GM19043 (cell line): ENCODE data around the gene ARAP1.

Experiments
- ATAC-seq: cut with Tn5 transposase; IDR thresholded peaks from one replicate; pipeline ENCODE4 v1.9.1; 2021; ENCODE audit warnings: low read depth; ENCODE audit not compliant: unreplicated experiment

Gene ARAP1

DNA sequence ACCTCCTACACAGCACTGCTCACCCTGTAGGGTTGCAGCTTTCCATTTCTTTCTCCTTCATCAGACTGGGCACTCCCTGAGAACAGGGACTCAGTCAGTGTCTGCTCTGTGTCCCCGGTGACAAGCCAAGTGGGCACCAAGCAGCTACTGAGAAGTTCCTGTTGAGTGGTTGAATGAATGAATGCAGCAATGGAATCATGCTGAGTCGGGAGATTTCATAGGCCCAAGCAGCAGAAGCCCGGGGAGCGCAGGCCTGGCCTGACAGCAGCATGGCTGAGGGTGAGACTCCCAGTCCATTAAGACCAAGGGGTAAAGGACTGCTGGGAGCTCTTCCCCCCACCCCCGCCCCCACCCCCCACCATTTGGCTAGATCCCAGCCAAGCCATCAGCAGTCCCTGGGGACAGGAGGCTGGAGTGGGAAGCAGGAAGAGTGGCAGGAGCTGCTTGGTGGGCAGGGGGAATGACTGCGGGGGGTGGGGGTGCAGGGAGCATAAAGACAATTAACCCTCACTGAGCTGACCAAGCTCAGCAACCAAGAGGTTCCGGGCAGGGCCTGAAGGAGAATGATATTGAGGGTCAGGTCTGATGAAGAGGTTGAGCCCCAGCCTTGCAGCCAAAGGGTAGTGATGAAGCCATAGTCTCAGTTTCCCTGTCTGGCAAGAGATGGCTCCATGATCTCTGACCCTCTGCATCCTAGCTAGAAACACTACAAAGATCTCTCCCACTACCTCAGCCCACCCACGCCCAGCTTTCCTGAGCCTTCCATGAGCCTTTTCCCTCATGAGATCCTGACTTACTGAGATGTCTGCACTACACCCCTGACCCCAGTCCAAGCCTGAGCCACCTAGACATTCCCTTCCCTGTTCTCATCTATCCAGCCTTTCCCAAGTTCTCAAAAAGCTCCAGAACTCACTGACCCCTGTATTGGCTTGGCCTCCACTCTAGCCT lies 80.8 kb downstream of the ARAP1 start:
- ATAC-seq, result no peak

DNA sequence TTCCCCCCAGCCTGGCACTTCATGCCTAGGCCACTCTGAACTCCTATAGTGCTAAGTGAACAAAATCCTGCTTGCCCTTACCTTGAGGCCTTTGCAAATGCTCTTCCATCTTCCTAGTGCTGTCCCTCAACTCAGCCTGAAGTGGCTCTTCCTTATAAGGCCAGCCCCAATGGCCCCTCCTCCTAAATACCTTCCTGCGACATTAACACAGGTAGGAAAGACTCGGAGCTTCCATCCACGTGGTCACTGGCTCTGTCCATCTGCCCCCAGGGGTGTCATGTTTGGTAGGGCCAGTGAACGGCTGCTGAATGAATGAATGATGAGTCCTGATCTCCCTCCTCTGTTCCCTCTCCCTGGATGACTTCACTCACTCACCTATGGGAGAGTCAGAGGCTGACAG lies 82.2 kb downstream of the ARAP1 start:
- no peak for ATAC-seq

DNA sequence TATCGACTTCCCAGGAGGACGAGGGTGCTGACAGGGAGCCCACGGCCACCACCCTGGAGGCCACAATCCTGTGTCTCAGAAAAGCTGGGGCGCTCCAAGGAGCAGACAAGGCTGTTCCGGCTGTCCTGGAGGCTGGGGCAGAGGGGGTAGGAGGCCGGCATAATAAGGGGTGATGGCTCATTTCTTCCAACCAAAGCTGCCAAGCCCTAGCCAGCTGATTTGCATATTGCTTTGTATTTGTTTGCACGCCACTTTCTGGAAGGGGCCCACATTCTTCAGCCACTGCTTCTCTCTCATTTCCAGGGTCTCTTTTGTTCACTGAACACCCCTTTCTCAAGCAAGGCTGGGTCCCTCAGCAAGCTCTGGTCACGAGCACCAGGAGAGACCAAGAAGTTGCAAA lies 82.7 kb downstream of the ARAP1 start:
- no peak for ATAC-seq

DNA sequence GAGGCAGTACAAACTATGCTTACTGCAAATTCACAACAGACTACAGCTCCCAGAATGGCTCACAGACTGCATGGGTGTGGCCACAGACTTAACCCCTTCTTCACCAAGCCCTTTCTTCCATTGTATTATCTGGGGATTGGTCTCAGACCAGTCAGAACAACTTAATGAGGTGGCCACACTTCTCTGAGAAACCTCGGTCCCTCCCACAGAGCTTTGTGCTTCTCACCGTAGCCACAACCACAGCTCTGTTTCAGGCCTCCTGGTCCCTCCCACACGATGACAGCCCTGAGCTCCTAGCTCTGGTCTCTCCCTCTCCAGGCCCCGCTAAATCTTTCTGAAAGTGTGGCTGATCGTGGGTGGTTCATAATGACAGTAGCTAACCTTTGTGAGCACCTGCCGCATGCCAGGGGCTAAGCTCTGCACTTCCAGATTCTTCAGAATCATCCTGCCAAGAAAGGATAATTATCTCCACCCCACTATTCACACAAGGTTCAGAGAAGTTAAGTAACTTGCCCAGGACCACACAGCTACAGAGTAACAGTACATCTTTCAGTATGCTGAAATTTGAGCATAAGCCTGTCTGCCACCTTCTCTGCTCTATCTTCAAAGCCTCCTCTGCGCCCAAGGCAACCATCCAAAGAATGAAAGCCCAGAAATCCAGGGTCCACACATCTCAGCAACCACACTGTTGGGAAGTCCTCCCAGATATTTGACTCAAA lies 83.4 kb downstream of the ARAP1 start:
- no peak for ATAC-seq

DNA sequence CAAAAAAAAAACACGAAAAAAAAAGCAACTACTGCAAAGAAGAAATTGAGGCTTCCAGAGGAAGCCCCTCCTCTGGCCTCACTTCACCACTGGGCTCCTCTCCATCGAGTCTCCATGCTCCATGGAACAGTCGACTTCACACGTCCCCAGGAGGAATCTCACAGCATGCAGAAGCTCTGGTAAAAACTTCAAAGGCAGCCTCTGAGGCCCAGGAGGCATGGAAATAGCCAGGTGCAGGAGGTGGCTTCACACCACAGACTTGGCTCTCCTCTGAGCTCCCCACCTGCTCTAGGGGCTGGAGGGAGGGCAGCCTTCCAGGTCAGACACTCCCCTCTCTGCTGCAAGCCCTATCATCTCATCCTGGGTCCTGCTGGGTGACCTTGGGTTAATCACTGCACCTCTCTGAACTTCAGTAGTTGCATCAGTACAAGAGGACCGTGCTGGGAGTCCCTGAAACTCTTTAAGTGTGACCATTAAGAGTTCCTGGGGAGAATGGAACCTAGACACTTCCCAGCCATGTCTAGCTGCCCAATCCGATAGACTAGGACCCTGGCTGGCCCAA lies 86.2 kb downstream of the ARAP1 start:
- ATAC-seq, result no peak

DNA sequence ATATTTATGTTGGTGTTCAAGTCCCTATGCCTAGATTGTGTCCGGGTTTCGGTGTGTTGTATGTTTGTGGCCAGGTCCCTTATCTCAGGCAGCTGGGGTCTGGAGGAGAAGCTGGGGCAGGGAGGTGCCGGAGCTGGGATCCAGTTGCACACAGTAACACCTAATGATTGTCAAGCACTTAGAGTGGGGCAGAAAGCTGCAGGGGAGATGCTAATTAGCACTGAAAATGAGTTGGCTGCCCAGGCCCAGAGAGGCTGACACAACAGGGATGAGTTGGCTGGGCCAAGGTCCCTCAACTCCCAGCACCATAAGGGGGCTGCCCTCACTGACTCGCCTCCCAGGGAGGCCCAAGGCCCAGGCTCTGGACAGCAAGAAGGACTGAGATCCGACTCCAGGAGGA lies 90.2 kb downstream of the ARAP1 start:
- ATAC-seq, result no peak

DNA sequence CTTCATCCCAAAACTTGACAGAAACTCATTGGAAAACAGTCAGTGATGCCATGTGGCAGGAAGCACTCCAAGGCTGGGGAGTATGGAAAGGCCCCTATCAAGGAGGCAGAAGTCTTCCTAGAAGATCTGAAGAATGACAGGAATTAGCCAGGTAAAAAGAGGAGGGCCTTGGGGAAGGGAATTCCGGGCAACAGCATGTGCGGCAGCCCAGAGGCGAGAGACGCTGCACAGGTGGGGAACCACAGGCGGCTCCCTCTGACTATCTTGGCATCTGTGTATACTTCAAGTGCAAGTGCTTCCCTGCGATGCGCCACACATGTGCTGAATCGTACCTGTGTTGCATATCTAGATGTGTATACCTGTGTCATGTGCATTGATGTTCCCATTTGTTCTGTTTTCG lies 90.7 kb downstream of the ARAP1 start:
- no peak for ATAC-seq

DNA sequence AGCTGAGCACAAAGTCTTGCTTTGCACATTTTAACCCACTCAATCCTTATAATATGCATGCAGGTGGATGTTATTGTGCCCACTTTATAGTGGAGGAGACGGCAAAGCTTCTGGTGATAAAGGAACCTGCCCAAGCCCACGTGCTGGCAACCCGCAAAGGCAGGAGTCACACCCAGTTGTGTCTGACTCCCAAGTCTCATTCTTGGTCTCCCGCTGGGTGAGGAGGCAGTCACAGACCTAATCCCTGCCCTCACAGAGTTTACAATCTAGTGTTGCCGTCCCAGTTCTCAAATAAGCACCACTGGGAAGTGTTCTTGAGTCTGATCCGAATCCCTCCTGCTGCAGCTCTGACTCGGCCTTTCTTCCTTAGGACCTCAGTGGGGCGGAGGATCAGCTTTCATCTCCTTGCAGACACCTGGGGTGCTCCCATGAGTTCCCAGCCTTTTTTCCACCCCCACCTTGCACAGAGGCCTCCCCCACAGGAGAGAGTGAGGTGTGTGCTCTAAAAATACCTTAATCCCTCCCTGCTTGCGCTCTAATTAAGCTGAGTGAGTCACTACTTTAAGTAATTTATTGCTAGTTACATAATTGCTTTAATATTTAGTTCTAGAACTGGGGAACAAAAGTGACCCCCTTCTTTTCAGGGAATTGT lies 93.1 kb downstream of the ARAP1 start:
- no peak for ATAC-seq

DNA sequence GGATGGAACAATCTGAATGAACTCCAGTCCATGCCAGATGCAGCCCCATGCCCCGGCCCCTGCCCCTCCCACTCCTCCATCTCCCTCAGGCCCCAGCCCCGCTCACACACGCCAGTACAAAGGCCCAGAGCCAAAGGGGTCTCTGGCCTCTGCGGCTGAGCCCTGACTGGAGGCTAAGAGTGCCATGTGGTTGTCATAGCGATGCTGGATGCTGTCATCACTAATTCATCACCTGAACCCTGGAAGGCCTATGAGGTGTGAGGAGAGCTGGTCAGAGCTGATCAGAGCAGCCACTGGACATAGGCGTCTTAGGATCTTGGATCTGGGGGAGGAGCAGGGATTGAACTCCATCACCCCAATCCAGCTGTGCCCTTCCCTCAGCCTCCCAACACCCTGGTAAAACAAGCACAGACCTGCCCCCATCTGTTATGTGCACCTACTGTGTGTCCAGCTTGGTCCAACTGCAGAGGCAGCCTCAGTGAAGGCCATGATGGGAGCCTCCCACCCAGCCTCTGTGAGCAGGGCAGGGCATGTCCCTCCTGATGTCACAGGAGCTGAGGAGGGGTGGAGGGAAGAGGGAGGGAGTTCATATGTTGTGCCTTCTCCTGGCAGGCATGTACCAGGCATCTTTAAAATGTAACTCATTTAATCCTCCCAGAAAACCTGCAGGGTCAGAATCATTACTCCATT lies 94.7 kb downstream of the ARAP1 start:
- no peak for ATAC-seq

DNA sequence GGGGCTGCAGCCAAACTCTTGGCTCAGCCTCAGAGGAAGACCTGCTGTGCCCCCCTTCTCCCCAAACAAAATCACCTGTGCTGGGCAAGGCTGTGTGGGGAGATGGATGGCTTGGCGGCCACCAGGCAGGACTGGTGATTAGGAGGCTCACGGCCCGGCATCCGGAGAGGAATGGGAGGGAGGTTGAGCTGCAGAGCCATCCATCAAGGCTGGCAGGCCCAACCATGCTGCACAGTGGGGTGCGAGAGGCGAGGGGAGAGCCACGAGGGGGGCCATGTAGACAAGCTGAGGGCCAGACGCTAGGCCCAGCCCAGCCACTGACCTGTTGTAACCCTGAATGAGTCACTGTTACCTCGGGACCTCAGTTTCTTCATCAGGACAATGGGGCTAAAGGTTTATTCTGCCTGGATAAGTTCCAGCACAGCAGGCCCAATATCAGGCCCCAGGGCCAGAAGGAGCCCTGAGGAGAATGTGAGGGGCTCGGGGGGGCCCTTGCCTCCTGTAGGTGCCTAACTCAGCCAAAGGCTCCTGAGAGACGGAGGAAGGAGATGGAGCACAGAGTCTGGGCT lies 96.2 kb downstream of the ARAP1 start:
- ATAC-seq, result no peak

DNA sequence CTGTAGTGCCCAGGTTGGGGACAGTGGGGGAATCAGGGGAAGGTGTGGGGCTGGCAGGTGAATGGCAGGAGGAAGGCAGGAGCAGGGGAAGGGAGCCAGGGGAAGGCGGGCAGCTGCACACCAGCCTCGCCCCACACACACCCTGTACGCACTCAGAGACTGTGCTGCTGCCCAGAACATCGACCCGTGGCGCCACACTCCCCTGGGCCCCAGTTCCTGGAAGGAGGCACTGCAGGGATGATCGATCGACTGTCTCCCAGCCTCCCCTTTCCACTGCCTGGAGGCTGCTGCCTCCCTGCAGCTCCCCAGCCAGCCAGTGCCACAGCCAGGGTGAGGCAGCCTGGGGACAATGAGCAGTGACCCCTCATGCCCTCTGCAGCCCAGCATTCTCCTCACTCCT lies 97.2 kb downstream of the ARAP1 start:
- ATAC-seq, result no peak

DNA sequence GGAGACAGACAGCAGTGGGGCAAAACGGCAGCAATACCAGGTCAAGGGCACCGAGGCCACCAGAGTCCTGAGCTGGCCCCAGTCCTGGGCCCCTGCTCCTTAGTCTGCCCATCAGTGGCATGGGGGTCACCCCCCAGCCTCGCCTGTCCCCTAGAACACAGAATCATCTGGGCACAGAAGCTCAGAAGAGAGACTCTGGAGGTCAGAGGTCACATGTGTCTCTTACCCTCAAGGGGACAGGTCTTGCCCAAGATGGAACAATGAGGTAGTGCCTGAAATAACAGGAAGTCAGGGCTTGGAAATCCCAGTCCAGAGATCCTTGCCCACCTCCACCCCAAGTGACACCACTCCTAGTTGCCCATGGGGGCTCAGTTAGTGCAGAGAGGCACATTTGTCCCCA lies 98.6 kb downstream of the ARAP1 start:
- ATAC-seq, result no peak

DNA sequence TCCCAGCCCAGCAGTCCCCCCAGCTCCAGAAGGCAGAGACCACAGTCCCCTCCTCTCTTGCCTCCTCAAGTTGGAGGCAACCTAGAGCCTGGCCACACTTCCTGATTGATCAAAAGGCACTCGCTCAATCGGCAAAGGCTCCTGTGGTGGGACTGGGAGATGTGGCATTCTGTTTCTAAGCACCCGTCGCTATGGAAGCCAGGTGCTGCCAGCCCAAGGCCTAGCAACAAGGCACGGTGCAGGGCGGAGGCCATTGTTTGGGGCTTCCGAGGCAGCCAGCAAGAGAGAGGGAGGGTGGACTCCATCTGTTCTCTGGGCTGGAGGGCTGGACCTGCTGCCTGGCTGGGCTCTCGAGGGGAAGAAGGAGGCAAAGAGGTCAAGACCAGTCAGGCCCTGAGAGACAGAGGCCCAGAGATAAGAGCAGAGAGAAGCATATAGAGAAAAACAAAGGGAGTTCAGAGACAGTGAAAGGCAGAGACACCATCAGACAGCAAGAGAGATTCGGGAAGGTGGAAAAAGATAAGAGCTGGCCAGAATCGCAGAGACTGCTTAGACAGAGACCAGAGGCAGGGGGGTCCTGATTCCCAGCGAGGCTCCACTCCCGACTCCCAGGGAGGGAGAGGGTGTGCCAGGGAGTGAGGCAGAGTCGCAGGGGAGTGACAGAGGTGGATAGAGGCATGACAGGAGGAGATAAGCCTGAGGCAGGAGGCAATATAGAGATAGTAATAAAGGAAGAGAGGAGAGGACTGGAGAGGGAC lies 99.2 kb downstream of the ARAP1 start:
- ATAC-seq, result no peak

DNA sequence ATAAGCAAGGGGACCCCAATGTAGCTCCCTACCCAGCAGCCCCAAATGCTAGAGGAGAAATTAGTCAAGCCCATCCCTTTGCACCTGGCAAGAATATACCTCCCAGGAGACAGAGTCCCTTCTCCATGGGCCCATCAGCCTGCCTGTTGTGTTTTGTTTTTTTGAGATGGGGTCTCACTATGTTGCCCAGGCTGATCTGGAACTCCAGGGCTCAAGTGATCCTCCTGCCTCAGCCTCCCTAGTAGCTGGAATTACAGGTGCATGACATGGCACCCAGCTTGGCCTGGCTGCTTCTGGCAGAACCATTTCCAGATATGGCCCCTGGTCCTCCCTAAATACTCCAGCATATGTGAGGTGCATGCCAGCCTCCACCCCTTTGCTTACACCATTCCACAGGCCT lies 100.1 kb downstream of the ARAP1 start:
- no peak for ATAC-seq

DNA sequence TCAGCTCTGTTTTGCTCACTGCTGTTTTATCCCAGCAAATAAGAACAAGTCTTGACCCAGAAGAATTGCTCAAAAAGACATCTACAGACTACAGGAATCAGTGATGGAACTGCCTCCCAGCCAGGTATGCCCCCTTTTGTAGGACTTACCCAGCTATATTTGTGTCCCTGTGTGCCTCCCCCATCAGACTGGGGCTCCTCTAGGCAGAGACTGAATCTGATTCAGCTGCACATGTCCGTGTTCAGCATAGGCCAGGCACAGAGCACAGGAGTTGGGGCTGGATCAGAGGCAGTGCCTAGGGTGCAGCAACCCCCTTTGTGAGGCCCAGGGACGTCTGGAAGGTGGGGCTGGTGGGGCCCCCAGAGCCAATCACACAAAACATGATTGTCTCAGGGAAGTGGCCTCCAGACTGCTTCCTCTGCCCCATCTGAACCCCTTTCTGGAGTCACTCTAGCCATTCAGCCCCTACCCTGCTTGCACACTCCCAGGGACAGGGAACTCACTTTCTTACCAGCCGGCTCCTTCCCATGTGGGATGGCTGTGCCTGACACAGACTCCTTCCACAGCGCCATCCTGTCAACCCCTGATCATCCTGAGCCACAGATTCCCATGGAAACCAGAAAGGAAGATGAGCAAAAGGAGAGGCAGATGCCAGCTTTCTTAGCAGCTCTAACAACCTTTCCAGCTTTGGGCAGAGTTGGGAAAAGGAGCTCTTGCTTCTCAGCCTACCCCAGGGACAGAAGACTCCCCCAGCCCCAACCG lies 102.8 kb downstream of the ARAP1 start:
- ATAC-seq, result no peak

DNA sequence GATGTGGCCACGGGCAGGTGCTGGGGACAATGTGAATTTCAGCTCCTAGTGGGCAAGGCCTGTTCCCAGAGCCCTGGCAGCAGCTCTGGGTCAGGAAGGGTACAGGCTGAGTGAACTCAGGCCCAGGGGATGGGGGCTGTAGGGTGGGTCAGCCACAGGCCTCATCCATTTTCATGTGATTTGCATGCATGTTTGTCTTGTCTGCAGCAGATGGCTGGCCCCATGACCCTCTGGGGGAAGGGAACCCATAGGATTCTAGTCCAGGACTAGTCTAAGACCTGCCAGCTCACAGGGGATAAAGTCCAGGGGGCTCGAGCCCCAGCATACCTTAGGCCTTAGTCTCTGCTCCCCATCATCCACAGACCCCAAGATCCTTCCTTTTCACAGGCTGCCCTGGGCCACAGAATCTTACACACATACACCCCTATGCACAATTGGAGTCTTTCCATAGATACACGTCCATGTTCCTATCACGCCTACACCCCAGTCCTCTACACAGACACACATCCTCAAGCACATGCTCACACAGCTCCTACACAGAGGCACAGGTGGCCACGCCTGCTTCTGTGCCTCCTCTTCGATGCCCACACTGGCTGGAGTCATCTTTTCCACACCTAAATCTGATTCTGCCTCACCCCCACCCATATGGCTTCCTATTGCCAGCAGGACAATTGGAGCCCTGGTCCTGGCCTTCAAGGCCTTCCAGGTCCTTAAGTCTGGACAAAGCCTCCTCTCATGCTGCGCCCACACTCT lies 103.6 kb downstream of the ARAP1 start:
- no peak for ATAC-seq

DNA sequence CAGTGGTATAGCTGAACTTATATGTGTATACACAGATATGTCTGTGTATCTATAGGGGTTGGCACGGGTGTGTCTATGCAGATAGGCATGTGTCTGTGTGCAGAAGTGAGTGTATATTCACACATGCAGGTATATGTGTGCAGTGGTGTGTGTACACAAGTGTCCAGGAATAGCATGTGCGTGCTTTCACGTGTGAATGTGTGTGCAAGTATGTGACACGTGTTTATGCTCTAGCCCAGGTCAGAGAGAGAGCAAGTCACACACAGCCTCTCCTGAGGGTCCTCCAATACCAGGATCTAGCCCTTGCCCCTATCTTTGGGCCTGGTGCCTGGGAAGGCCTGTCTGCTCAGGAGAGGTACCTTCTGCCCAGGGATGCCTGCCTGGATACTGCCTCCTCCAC lies 104.3 kb downstream of the ARAP1 start:
- no peak for ATAC-seq

DNA sequence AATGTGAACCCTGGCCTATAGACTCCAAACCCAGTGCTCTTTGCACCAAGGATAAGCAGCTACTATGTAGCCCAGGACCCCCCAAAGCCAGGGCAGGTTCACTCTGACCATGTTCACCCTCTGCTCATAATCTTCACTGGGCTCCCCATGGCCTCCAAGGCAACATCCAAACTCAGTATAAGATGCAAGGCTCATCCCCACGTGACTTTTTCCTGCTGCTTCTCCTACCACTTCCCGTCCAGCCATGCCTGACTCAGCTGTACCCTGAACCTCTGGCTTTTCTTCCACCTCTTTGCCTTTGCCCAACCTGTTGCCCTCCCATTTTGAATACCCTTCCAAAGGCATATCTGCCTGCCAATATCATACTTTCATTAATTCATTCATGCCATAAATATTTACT lies 105.7 kb downstream of the ARAP1 start:
- no peak for ATAC-seq
